ENCODE measurements around the gene SCAANT1. TPM values are rescaled to one million over a fixed set of nuclear protein-coding genes. Genes with fewer than 3 reads are reported as not detected.

SCAANT1 gene
- polyA plus RNA-seq, 3 donors, result 0.61 to 3.3 (median 2.3) TPM

- DNase-seq, result no peak
Measured at GRCh38 chr3:63905731-63906620, 6.2 kb downstream of the SCAANT1 start.

- no peak for DNase-seq
Measured at GRCh38 chr3:63900459-63900858, 11.7 kb downstream of the SCAANT1 start.

- no peak for DNase-seq
Measured at GRCh38 chr3:63900010-63900409, 12.2 kb downstream of the SCAANT1 start.

GRCh38 chr3:63896332-63897030, 15.7 kb downstream of the SCAANT1 start:
- DNase-seq, result no peak

- no peak for DNase-seq
Measured at GRCh38 chr3:63895422-63896189, 16.6 kb downstream of the SCAANT1 start.

- no peak for DNase-seq
Measured at GRCh38 chr3:63892773-63893352, 19.3 kb downstream of the SCAANT1 start.

GRCh38 chr3:63891518-63891917, 20.7 kb downstream of the SCAANT1 start:
- no peak for DNase-seq

- DNase-seq, result no peak
Measured at GRCh38 chr3:63886858-63887257, 25.3 kb downstream of the SCAANT1 start.

GRCh38 chr3:63880653-63881052, 31.5 kb downstream of the SCAANT1 start:
- no peak for DNase-seq

- no peak for DNase-seq
Measured at GRCh38 chr3:63878394-63879060, 33.7 kb downstream of the SCAANT1 start.

- no peak for DNase-seq
Measured at GRCh38 chr3:63877737-63878393, 34.3 kb downstream of the SCAANT1 start.

GRCh38 chr3:63876260-63876659, 35.9 kb downstream of the SCAANT1 start:
- no peak for DNase-seq

- DNase-seq, result no peak
Measured at GRCh38 chr3:63875510-63875909, 36.7 kb downstream of the SCAANT1 start.

- no peak for DNase-seq
Measured at GRCh38 chr3:63874769-63875168, 37.4 kb downstream of the SCAANT1 start.

GRCh38 chr3:63872135-63872924, 39.9 kb downstream of the SCAANT1 start:
- DNase-seq, result no peak

GRCh38 chr3:63870615-63871005, 41.6 kb downstream of the SCAANT1 start:
- DNase-seq, result no peak

- DNase-seq, result no peak
Measured at GRCh38 chr3:63869940-63870614, 42.1 kb downstream of the SCAANT1 start.

- DNase-seq, result no peak
Measured at GRCh38 chr3:63867225-63867624, 45.0 kb downstream of the SCAANT1 start.

GRCh38 chr3:63864965-63865327, 47.2 kb downstream of the SCAANT1 start:
- DNase-seq, result no peak
